Retinal pigment epithelial cell (primary cell): Measurements from ENCODE around the gene COX4I1.

Experiments used
- DNase-seq: peaks from one replicate; pipeline ENCODE4 v3.0.0-alpha.2; 2010; ENCODE audit warnings: low read depth
- H3K4me3 ChIP-seq: 2 replicates; pipeline ENCODE4 v1.5.1; 2011; ENCODE audit warnings: mild to moderate bottlenecking, low read length, control low read depth, moderate library complexity
- CTCF ChIP-seq: conservative IDR thresholded peaks from 2 replicates; pipeline ENCODE4 v1.5.1; 2011; ENCODE audit warnings: low read depth, low read length, control low read depth, inconsistent platforms

Gene COX4I1

GRCh38 chr16:85846461-85846860 is 47.0 kb downstream of the COX4I1 start:
- no peak for TF ChIP-seq CTCF
- H3K4me3 ChIP-seq: no peak overlapping the region

GRCh38 chr16:85847036-85847435 is 47.5 kb downstream of the COX4I1 start:
- no peak for DNase-seq
- no peak overlapping the region for H3K4me3 ChIP-seq
- no peak for TF ChIP-seq CTCF

More at GRCh38 chr16:85846461-85846860, 47.0 kb downstream of the COX4I1 start:
- DNase-seq: no peak

- TF ChIP-seq CTCF: no peak
- no peak for DNase-seq
- H3K4me3 ChIP-seq: no peak overlapping the region
Measured at GRCh38 chr16:85847681-85848601, 48.4 kb downstream of the COX4I1 start.

GRCh38 chr16:85848986-85849385 is 49.5 kb downstream of the COX4I1 start:
- no peak for TF ChIP-seq CTCF
- DNase-seq: no peak
- no peak overlapping the region for H3K4me3 ChIP-seq

- no peak for DNase-seq
- no peak for TF ChIP-seq CTCF
- no peak overlapping the region for H3K4me3 ChIP-seq
Measured at GRCh38 chr16:85849388-85849787, 49.9 kb downstream of the COX4I1 start.

GRCh38 chr16:85850344-85850880 is 50.9 kb downstream of the COX4I1 start:
- no peak for TF ChIP-seq CTCF
- H3K4me3 ChIP-seq: no peak overlapping the region
- DNase-seq: no peak
